Measurements from ENCODE around the gene RNF41.
"Not testable (repeated sequence)": the region's sequence is repeated elsewhere in the genome, so short reads cannot be mapped to it uniquely, and the experiment has no call there.

Gene RNF41

GRCh38 chr12:56206452-56207166 lies 15.1 kb downstream of the RNF41 start:
- peak; percentile 24 for DNase-seq

- no peak for DNase-seq
Measured at GRCh38 chr12:56205445-56205844, 16.3 kb downstream of the RNF41 start.

- no peak for DNase-seq
Measured at GRCh38 chr12:56204275-56204674, 17.4 kb downstream of the RNF41 start.

- no peak for DNase-seq
Measured at GRCh38 chr12:56202838-56203237, 18.9 kb downstream of the RNF41 start.

- DNase-seq: no peak
Measured at GRCh38 chr12:56202366-56202765, 19.4 kb downstream of the RNF41 start.

GRCh38 chr12:56198836-56199235 lies 22.9 kb downstream of the RNF41 start:
- no peak for DNase-seq

- DNase-seq: no peak
Measured at GRCh38 chr12:56197921-56198635, 23.6 kb downstream of the RNF41 start.

GRCh38 chr12:56196818-56197550 lies 24.7 kb downstream of the RNF41 start:
- DNase-seq: not testable (repeated sequence)

- peak; percentile 76 for DNase-seq
Measured at GRCh38 chr12:56193025-56193578, 28.6 kb downstream of the RNF41 start.

GRCh38 chr12:56192582-56192981 lies 29.1 kb downstream of the RNF41 start:
- DNase-seq: no peak

- DNase-seq: no peak
Measured at GRCh38 chr12:56190695-56191155, 31.0 kb downstream of the RNF41 start.

GRCh38 chr12:56189918-56190694 lies 31.6 kb downstream of the RNF41 start:
- DNase-seq: peak; percentile 83

GRCh38 chr12:56189099-56189917 lies 32.4 kb downstream of the RNF41 start, which contains the start of gene SMARCC2:
Gene SMARCC2 (minus strand): TSS chr12:56189483. CDS start chr12:56189461, 22 bp downstream.
- peak; percentile 85 for DNase-seq

- DNase-seq: no peak
Measured at GRCh38 chr12:56188778-56189098, 33.0 kb downstream of the RNF41 start.

- DNase-seq: no peak
Measured at GRCh38 chr12:56188131-56188777, 33.5 kb downstream of the RNF41 start.

- DNase-seq: no peak
Measured at GRCh38 chr12:56186957-56187356, 34.8 kb downstream of the RNF41 start.

GRCh38 chr12:56178347-56178746 lies 43.4 kb downstream of the RNF41 start:
- no peak for DNase-seq

GRCh38 chr12:56172839-56173238 lies 48.9 kb downstream of the RNF41 start:
- no peak for DNase-seq

GRCh38 chr12:56169229-56169759 lies 52.4 kb downstream of the RNF41 start:
- DNase-seq: no peak

- no peak for DNase-seq
Measured at GRCh38 chr12:56165369-56165768, 56.4 kb downstream of the RNF41 start.

- no peak for DNase-seq
Measured at GRCh38 chr12:56164345-56164729, 57.4 kb downstream of the RNF41 start.

Measured in activated naive CD4-positive, alpha-beta T cell treated with anti-CD3 and anti-CD28 coated beads, Interleukin-2, amount 50 U/mL, for 16 hours (primary cell).